ENCODE data around the gene IDS.
"Not testable (repeated sequence)": the region's sequence is repeated elsewhere in the genome, so short reads cannot be mapped to it uniquely, and the experiment has no call there.

- TF ChIP-seq CTCF (IDR thresholded peaks at IDR 0.05; ENCODE audit: poor library complexity); EZH2 (IDR thresholded peaks at IDR 0.05; ENCODE audit: borderline replicate concordance): not testable (repeated sequence)
Measured at GRCh38 chrX:149551939-149552248, 46.8 kb upstream of the IDS start.
